Liver (tissue), 9 donors: ENCODE measurements around the gene ASMTL. TPM values are rescaled to one million over a fixed set of nuclear protein-coding genes. Genes with fewer than 3 reads are reported as not detected.

Experiments
- DNase-seq: peaks from one replicate; pipeline ENCODE4 v3.0.0-alpha.2; 2017; ENCODE audit warnings: low spot score
- H3K27ac ChIP-seq, 2 donors: one replicate each; pipeline ENCODE4 v1.7.0; 2013; ENCODE audit warnings: inconsistent platforms in 2 of 2, low read length in 2 of 2, control low read depth in 1 of 2, low read depth in 1 of 2, mild to moderate bottlenecking in 1 of 2
- H3K27me3 ChIP-seq, 4 donors: one replicate each; pipeline versions ENCODE4 v1.6.1 to v1.7.0; 2013; ENCODE audit warnings: low read length in 3 of 4, inconsistent platforms in 1 of 4, mild to moderate bottlenecking in 1 of 4, moderate library complexity in 1 of 4; ENCODE audit not compliant: control insufficient read depth in 4 of 4, insufficient read depth in 4 of 4
- H3K36me3 ChIP-seq, 4 donors: one replicate each; pipeline versions ENCODE4 v1.6.1 to v1.7.0; 2013; ENCODE audit warnings: low read length in 3 of 4, mild to moderate bottlenecking in 3 of 4, low read depth in 1 of 4, moderate library complexity in 1 of 4; ENCODE audit not compliant: control insufficient read depth in 4 of 4, insufficient read depth in 3 of 4
- H3K4me1 ChIP-seq, 4 donors: one replicate each; pipeline versions ENCODE4 v1.6.1 to v1.7.0; 2013; ENCODE audit warnings: low read length in 3 of 4, mild to moderate bottlenecking in 3 of 4, moderate library complexity in 1 of 4; ENCODE audit not compliant: control insufficient read depth in 4 of 4, insufficient read depth in 4 of 4
- H3K4me3 ChIP-seq, 3 donors: one replicate each; pipeline versions ENCODE4 v1.6.1 to v1.7.0; 2013; ENCODE audit warnings: low read length in 3 of 3, control low read depth in 1 of 3, low read depth in 1 of 3, mild to moderate bottlenecking in 1 of 3
- H3K9ac ChIP-seq, 2 donors: one replicate each; pipeline ENCODE4 v1.7.0; 2013; ENCODE audit warnings: low read length in 2 of 2, mild to moderate bottlenecking in 2 of 2, moderate library complexity in 2 of 2, control low read depth in 1 of 2, low read depth in 1 of 2
- H3K9me3 ChIP-seq, 4 donors: one replicate each; pipeline versions ENCODE4 v1.6.1 to v1.7.0; 2013; ENCODE audit warnings: low read length in 3 of 4; ENCODE audit not compliant: control insufficient read depth in 4 of 4
- EGR1 ChIP-seq, 2 donors: IDR thresholded peaks; 2 replicates each; pipeline ENCODE4 v1.6.1; 2016 to 2018; ENCODE audit warnings: antibody characterized with exemption in 2 of 2, low read depth in 2 of 2
- FOXA1 ChIP-seq: IDR thresholded peaks from 2 replicates; pipeline ENCODE4 v1.6.1; 2016; ENCODE audit warnings: antibody characterized with exemption
- FOXA2 ChIP-seq: IDR thresholded peaks from 2 replicates; pipeline ENCODE4 v1.6.1; 2016; ENCODE audit warnings: antibody characterized with exemption
- JUND ChIP-seq, 2 donors: IDR thresholded peaks; 2 replicates each; pipeline ENCODE4 v1.6.1; 2016; ENCODE audit warnings: antibody characterized with exemption in 2 of 2
- MAX ChIP-seq: IDR thresholded peaks from 2 replicates; pipeline ENCODE4 v1.6.1; 2016; ENCODE audit warnings: antibody characterized with exemption
- NR2F2 ChIP-seq: IDR thresholded peaks from 2 replicates; pipeline ENCODE4 v1.6.1; 2016; ENCODE audit warnings: antibody characterized with exemption
- RAD21 ChIP-seq, 2 donors: IDR thresholded peaks; 2 replicates each; pipeline ENCODE4 v1.6.1; 2016; ENCODE audit warnings: antibody characterized with exemption in 2 of 2, mild to moderate bottlenecking in 2 of 2
- SP1 ChIP-seq: IDR thresholded peaks from 2 replicates; pipeline ENCODE4 v1.6.1; 2018; ENCODE audit warnings: antibody characterized with exemption, mild to moderate bottlenecking
- WGBS: extraction: QIAGEN DNeasy Blood & Tissue Kit; methylation state at CpG from one replicate; pipeline ENCODE4 v1.1.7; 2013; 5-methylcytosine and 5-hydroxymethylcytosine counted together
- polyA plus RNA-seq, 2 donors: library from polyadenylated mRNA; stranded (reverse) in 1 of 2; unstranded in 1 of 2; fragments of 200-250 nt in 1 of 2; fragments of >200 nt in 1 of 2; fragmentation: Nextera tagmentation in 1 of 2; extraction: Ambion mirVana in 1 of 2; gene quantifications; one replicate each; pipeline versions ENCODE4 v1.2.1 to v1.2.3, GENCODE V29; 2013 to 2015
- total RNA-seq, 2 donors: library from RNA; depleted of rRNA; stranded (reverse); fragments of >200 nt; gene quantifications; one replicate each; pipeline ENCODE4 v1.2.3, GENCODE V29; 2014
- donor health status: healthy.
- donor health status: healthy.
- donor health status: healthy.
- donor health status: healthy.
- donor health status: healthy.

The ASMTL gene
- total and polyA plus RNA-seq, 4 donors: 10.3 to 18.9 (median 11.6) TPM

- WGBS: 67% methylated on average over 11 of the region's 11 CpGs
- Histone ChIP-seq H3K27ac (no peak overlapping the region), H3K4me3 (no peak overlapping the region), H3K9me3 (peaks cover 0 to 3% (median 2%) of the 10 kb centered on the region in 4 donors), H3K4me1 (no peaks in the 10 kb centered on the region), H3K9ac (no peak overlapping the region), H3K36me3 (peaks cover 0 to 6% (median 3%) of the 10 kb centered on the region in 4 donors), H3K27me3 (no peaks in the 10 kb centered on the region)
- no peak for DNase-seq
- TF ChIP-seq FOXA1 (no peak), SP1 (no peak), EGR1 (IDR thresholded peaks at IDR 0.05; ENCODE audit: low read depth in 2 of 2) (no peak), MAX (no peak), JUND (IDR thresholded peaks at IDR 0.05) (no peak)
Measured at GRCh38 chrX:1355131-1356046, 97.3 kb downstream of the ASMTL start.

GRCh38 chrX:1354036-1355019 is 98.4 kb downstream of the ASMTL start:
- no peaks in the 10 kb centered on the region for H3K27me3 ChIP-seq
- H3K27ac ChIP-seq: no peak overlapping the region
- peaks cover 0 to 5% (median 3%) of the 10 kb centered on the region in 4 donors for H3K36me3 ChIP-seq
- 80% methylated on average over 11 of the region's 11 CpGs for WGBS
- H3K9ac ChIP-seq: no peak overlapping the region
- H3K4me1 ChIP-seq: no peaks in the 10 kb centered on the region
- no peak overlapping the region for H3K4me3 ChIP-seq
- H3K9me3 ChIP-seq: peaks cover 0 to 3% (median 2%) of the 10 kb centered on the region in 4 donors
- DNase-seq: no peak
- no peak for TF ChIP-seq FOXA2
- TF ChIP-seq NR2F2: no peak
- no peak for TF ChIP-seq FOXA1
- no peak for TF ChIP-seq RAD21 (IDR thresholded peaks at IDR 0.05)

Other genes starting within 250 kb of the ASMTL start
- gene CRLF2, start 240.3 kb downstream of the ASMTL start, total RNA-seq: under 1 TPM in 1 of 2 donors, not detected in 1; 0.19 TPM
- gene CRLF2, start 240.3 kb downstream of the ASMTL start, polyA plus RNA-seq: not detected
- 1 to 10 TPM; 2.3 to 4.6 TPM for gene CSF2RA, start 184.1 kb downstream of the ASMTL start, total RNA-seq
- gene CSF2RA, start 184.1 kb downstream of the ASMTL start, polyA plus RNA-seq: 1 to 10 TPM in 1 of 2 donors, under 1 TPM in 1; 0.71 to 1.6 TPM
- gene IL3RA, start 116.1 kb downstream of the ASMTL start, total RNA-seq: 1 to 10 TPM in 1 of 2 donors, under 1 TPM in 1; 0.33 to 1.7 TPM
- gene IL3RA, start 116.1 kb downstream of the ASMTL start, polyA plus RNA-seq: 1 to 10 TPM; 1.0 TPM
- gene SLC25A6, start 60.8 kb downstream of the ASMTL start, total RNA-seq: 100 to 1,000 TPM in 1 of 2 donors, 10 to 100 TPM in 1; 44.8 to 110 TPM
- gene SLC25A6, start 60.8 kb downstream of the ASMTL start, polyA plus RNA-seq: 10 to 100 TPM; 48.6 to 79.4 TPM
- gene P2RY8, start 84.3 kb upstream of the ASMTL start, total RNA-seq: 1 to 10 TPM in 1 of 2 donors, under 1 TPM in 1; 0.59 to 4.4 TPM
- under 1 TPM; 0.24 to 0.59 TPM for gene P2RY8, start 84.3 kb upstream of the ASMTL start, polyA plus RNA-seq
- gene AKAP17A, start 138.7 kb upstream of the ASMTL start, total RNA-seq: 10 to 100 TPM; 16.2 to 49.1 TPM
- gene AKAP17A, start 138.7 kb upstream of the ASMTL start, polyA plus RNA-seq: 10 to 100 TPM in 1 of 2 donors, 1 to 10 TPM in 1; 5.2 to 22.2 TPM
- not detected for gene ASMT, start 162.2 kb upstream of the ASMTL start, total RNA-seq
- gene ASMT, start 162.2 kb upstream of the ASMTL start, polyA plus RNA-seq: under 1 TPM in 1 of 2 donors, not detected in 1; 0.26 TPM